HEK293T (cell line): Measurements from ENCODE around the gene NXN.
"Not testable (repeated sequence)": the region's sequence is repeated elsewhere in the genome, so short reads cannot be mapped to it uniquely, and the experiment has no call there.

Source experiments
- CTCF ChIA-PET: fragments of 350-600 bp; formaldehyde crosslinking; extraction: SDS; loops from one replicate; lab custom pipeline; 2021; ENCODE audit warnings: antibody characterized with exemption, inconsistent platforms; lab: Yijun Ruan, JAX
- POLR2A ChIA-PET: fragments of 350-600 bp; formaldehyde crosslinking; extraction: SDS; loops from one replicate; lab custom pipeline; 2020; ENCODE audit warnings: antibody characterized with exemption, inconsistent platforms; lab: Yijun Ruan, JAX
- DNase-seq: peaks from one replicate; pipeline ENCODE4 v3.0.0; 2012; ENCODE audit warnings: mixed read lengths; ENCODE audit errors: extremely low spot score
- ARNT ChIP-seq: fragments of 450-650 bp; IDR thresholded peaks from 2 replicates; pipeline ENCODE4 v1.6.1; 2017; ENCODE audit warnings: mild to moderate bottlenecking
- BHLHE40 ChIP-seq: fragments of 450-650 bp; IDR thresholded peaks from 2 replicates; pipeline ENCODE4 v1.6.1; 2016; ENCODE audit warnings: mild to moderate bottlenecking, moderate library complexity, borderline replicate concordance
- CTBP1 ChIP-seq: fragments of 450-650 bp; IDR thresholded peaks from 2 replicates; pipeline ENCODE4 v1.6.1; 2016; ENCODE audit warnings: borderline replicate concordance
- ELF4 ChIP-seq: fragments of 450-650 bp; IDR thresholded peaks from 2 replicates; pipeline ENCODE4 v1.6.1; 2017; ENCODE audit warnings: antibody characterized with exemption
- FOXA1 ChIP-seq: fragments of 450-650 bp; IDR thresholded peaks from 2 replicates; pipeline ENCODE4 v1.6.1; 2016; ENCODE audit warnings: mild to moderate bottlenecking
- FOXK2 ChIP-seq: fragments of 450-650 bp; IDR thresholded peaks from 2 replicates; pipeline ENCODE4 v1.6.1; 2016; ENCODE audit warnings: mild to moderate bottlenecking
- FOXM1 ChIP-seq: fragments of 450-650 bp; IDR thresholded peaks from 2 replicates; pipeline ENCODE4 v1.6.1; 2017; ENCODE audit warnings: mild to moderate bottlenecking, borderline replicate concordance
- HDGF ChIP-seq: fragments of 450-650 bp; IDR thresholded peaks from 2 replicates; pipeline ENCODE4 v1.6.1; 2017; ENCODE audit warnings: antibody characterized with exemption, borderline replicate concordance
- L3MBTL2 ChIP-seq: fragments of 450-650 bp; conservative IDR thresholded peaks from 2 replicates; pipeline ENCODE4 v1.6.1; 2016; ENCODE audit warnings: mild to moderate bottlenecking
- LEF1 ChIP-seq: fragments of 450-650 bp; IDR thresholded peaks from 2 replicates; pipeline ENCODE4 v1.6.1; 2017; ENCODE audit warnings: mild to moderate bottlenecking, borderline replicate concordance
- NFRKB ChIP-seq: fragments of 450-650 bp; IDR thresholded peaks from 2 replicates; pipeline ENCODE4 v1.6.1; 2016; ENCODE audit warnings: mild to moderate bottlenecking, moderate library complexity
- PKNOX1 ChIP-seq: fragments of 450-650 bp; IDR thresholded peaks from 2 replicates; pipeline ENCODE4 v1.6.1; 2016
- SP1 ChIP-seq: fragments of 450-650 bp; IDR thresholded peaks from 2 replicates; pipeline ENCODE4 v1.6.1; 2017
- SUZ12 ChIP-seq: fragments of 450-650 bp; IDR thresholded peaks from 2 replicates; pipeline ENCODE4 v1.6.1; 2016; ENCODE audit warnings: mild to moderate bottlenecking
- TARDBP ChIP-seq: fragments of 450-650 bp; IDR thresholded peaks from 2 replicates; pipeline ENCODE4 v1.6.1; 2016
- ZNF384 ChIP-seq: fragments of 450-650 bp; IDR thresholded peaks from 2 replicates; pipeline ENCODE4 v1.6.1; 2016

NXN gene

DNA sequence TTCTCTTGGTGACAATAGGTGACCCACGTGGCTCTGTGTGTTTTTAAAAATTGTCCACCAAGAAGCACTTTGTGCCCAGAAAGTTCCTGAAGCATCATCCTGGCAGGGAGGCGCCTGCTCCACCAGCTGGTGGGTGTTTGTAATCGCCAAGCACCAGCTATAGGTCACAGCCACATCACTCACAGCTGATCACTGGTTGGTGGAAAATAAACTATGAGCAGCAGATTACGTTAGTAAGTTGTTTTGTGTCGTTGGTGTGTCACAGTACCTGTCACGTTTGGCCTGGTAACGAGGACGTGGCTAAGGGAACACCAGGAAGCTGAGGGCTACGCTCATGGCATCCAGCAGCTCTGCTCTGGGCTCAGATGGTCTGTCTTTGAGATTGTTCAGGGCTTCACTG is 187.3 kb downstream of the NXN start:
- ChIA-PET CTCF (interaction anchor here (0.6 kb wide), 1 partner anchor 189 kb away, joined by 3 read pairs; no protein-coding TSS in a partner anchor), POLR2A (interaction anchor here (1.4 to 1.7 kb wide), 2 partner anchors 11 to 205 kb away, joined by 4 to 8 read pairs; partner anchors contain the start of genes GLOD4, MRM3 and TIMM22)
- DNase-seq: no peak
- TF ChIP-seq TARDBP: no peak
- no peak for TF ChIP-seq PKNOX1
- no peak for TF ChIP-seq L3MBTL2
- TF ChIP-seq FOXA1: no peak
- no peak for TF ChIP-seq FOXM1
- no peak for TF ChIP-seq CTBP1
- no peak for TF ChIP-seq ARNT
- no peak for TF ChIP-seq ELF4
- TF ChIP-seq HDGF: no peak
- no peak for TF ChIP-seq NFRKB

DNA sequence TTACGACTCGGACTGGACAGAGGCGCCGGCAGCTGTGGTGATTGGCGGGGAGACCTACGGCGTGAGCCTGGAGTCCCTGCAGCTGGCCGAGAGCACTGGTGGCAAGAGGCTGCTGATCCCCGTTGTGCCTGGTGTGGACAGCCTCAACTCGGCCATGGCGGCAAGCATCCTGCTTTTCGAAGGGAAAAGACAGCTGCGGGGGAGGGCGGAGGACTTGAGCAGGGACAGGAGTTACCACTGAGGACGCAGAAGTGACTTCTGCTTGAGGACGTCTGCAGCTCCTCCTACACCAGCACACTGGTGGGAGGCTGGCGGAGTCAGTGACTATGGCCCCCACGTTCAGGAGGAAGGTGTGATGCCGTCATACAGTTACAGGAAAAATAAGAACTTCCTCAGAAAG is 187.7 kb downstream of the NXN start:
- ChIA-PET CTCF (interaction anchor here (0.6 kb wide), 1 partner anchor 189 kb away, joined by 3 read pairs; no protein-coding TSS in a partner anchor), POLR2A (interaction anchor here (1.4 to 1.7 kb wide), 2 partner anchors 10 to 205 kb away, joined by 4 to 8 read pairs; partner anchors contain the start of genes GLOD4, MRM3 and TIMM22)
- DNase-seq: no peak
- TF ChIP-seq FOXM1 (no peak), PKNOX1 (no peak), TARDBP (no peak), ARNT (no peak), LEF1 (no peak), FOXK2 (no peak), CTBP1 (no peak)

DNA sequence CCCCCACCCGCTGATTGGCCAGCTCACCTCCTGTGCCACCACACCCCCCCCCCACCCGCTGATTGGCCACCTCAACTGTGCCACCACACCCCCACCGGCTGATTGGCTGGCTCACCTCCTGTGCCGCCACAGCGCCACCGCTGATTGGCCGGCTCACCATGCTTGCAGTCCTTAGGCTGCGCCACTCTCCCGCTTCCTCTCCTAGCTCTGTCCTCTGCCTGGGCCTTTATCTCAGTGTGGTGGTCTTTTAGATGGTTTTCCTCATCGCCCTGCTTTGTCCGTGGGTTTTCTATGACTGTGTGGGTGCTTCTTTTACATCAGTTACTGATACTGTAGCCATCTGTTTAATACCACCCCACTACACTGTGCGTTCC is 188.7 kb downstream of the NXN start:
- CTCF ChIA-PET, DNase-seq: not testable (repeated sequence)
- POLR2A ChIA-PET: interaction anchor here (0.7 to 1.7 kb wide), 2 partner anchors 9 to 236 kb away, joined by 3 to 8 read pairs; partner anchors contain the start of genes GLOD4 and MRM3

DNA sequence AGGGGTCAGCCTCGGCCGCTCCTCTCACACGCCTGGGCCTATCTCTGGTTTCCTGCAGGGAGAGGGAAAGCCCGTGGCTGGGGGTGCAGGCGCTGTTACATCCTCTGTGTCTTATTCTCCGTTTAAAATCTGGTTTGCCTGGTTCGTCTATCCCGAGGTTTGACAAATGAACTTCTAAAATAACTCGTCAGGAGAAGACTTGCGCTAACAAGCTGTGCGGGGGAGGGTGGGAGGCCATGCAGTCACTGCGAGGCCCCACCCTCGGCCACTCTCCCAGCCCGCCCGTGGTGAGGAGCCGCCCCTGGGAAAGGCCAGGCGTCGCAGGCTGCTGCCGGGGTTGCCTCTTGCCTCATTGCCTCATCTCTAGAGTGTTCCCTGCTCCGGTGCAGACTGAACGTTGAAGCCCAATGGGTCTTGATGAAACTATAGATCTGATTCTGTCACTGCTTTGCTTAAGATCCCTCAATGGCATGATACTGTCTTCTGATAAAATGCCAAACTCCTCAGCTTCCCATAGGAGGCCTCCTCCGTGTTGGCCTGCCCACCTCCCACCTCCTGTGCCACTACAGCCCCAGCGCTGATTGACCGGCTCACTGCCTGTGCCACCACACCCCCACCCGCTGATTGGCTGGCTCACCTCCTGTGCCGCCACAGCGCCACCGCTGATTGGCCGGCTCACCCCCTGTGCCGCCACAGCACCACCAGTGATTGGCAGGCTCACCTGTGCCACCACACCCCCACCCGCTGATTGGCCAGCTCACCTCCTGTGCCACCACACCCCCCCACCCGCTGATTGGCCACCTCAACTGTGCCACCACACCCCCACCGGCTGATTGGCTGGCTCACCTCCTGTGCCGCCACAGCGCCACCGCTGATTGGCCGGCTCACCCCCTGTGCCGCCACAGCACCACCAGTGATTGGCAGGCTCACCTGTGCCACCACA is 189.4 kb downstream of the NXN start:
- DNase-seq, CTCF ChIA-PET: not testable (repeated sequence)
- POLR2A ChIA-PET: interaction anchor here (0.7 kb wide), 1 partner anchor 236 kb away, joined by 3 read pairs; no protein-coding TSS in a partner anchor

DNA sequence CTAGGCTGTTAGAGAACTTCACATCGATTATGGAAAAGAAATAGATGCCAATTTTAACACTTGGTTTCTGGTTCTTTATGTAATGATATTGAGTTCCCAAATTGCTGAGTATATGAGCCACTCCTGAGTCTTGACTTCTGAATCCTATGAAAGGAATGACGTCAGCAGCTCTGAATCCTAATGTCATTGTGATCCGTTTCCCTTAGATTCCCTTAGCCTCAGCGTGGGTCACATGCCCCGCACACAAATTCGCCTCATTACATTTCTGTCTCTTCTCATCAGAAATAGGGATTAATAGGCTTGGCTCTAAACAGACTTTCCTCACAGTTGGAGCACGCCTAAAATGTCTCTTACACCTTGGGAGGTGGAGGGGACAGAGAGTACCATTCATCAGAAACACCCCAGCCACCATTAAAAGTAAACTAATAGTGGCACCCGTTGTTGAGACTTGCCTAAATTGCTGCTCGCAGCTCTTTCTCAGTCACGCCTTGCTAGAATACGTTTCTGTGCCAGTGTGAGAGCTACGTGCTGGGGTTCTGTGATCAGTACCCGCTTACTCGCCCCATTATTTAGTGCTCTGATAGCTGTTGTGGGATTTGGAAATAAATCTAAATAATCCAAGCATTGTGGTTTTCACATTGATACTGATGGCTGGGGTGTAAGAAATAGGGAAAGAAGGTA is 190.3 kb downstream of the NXN start:
- no peak for TF ChIP-seq FOXK2
- TF ChIP-seq FOXM1: no peak
- TF ChIP-seq ZNF384: no peak
- TF ChIP-seq L3MBTL2: no peak
- TF ChIP-seq CTBP1: no peak
- no peak for TF ChIP-seq FOXA1
- TF ChIP-seq SP1: no peak
- TF ChIP-seq SUZ12: no peak
- no peak for TF ChIP-seq HDGF
- no peak for TF ChIP-seq TARDBP
- TF ChIP-seq ARNT: no peak
- no peak for TF ChIP-seq PKNOX1
- TF ChIP-seq BHLHE40: no peak
- TF ChIP-seq LEF1: no peak
- no peak for TF ChIP-seq NFRKB
- TF ChIP-seq ELF4: no peak
- POLR2A ChIA-PET: no interaction called here
- DNase-seq: no peak
- CTCF ChIA-PET: no interaction called here

GRCh38 chr17:788551-788950 is 191.0 kb downstream of the NXN start:
- TF ChIP-seq SP1 (no peak), PKNOX1 (no peak)
- ChIA-PET POLR2A (no interaction called here), CTCF (no interaction called here)
- DNase-seq: no peak
